IgD-negative memory B cell (primary cell): Measurements from ENCODE around the gene ADAMTSL1. TPM values are rescaled to one million over a fixed set of nuclear protein-coding genes. Genes with fewer than 3 reads are reported as not detected.

ENCODE experiments used
- H3K27ac Mint-ChIP-seq, 3 donors: one replicate each; pipeline ENCODE4 v1.8.0; 2020 to 2022; ENCODE audit warnings: mild to moderate bottlenecking in 3 of 3, mixed read lengths in 3 of 3, moderate library complexity in 1 of 3
- H3K27me3 Mint-ChIP-seq: one replicate; pipeline ENCODE4 v1.8.0; 2021; ENCODE audit warnings: mixed read lengths
- H3K36me3 Mint-ChIP-seq: one replicate; pipeline ENCODE4 v1.8.0; 2020; ENCODE audit warnings: mild to moderate bottlenecking, mixed read lengths
- H3K4me1 Mint-ChIP-seq, 3 donors: one replicate each; pipeline ENCODE4 v1.8.0; 2020 to 2022; ENCODE audit warnings: mixed read lengths in 3 of 3, mild to moderate bottlenecking in 1 of 3
- H3K4me3 Mint-ChIP-seq, 4 donors: one replicate each; pipeline ENCODE4 v1.8.0; 2020 to 2022; ENCODE audit warnings: mild to moderate bottlenecking in 4 of 4, mixed read lengths in 4 of 4, moderate library complexity in 3 of 4
- H3K9me3 Mint-ChIP-seq, 3 donors: one replicate each; pipeline ENCODE4 v1.8.0; 2020 to 2021; ENCODE audit warnings: mixed read lengths in 3 of 3, mild to moderate bottlenecking in 1 of 3
- polyA plus RNA-seq: library from polyadenylated mRNA; unstranded; fragments of 300-500 nt; fragmentation: Illumina TruSeq; gene quantifications from one replicate; pipeline ENCODE4 v1.2.3, GENCODE V29; 2021

The ADAMTSL1 gene
- polyA plus RNA-seq, 1 donor from 2014 or later, result not detected

- Mint-ChIP-seq H3K4me3 (no peak overlapping the region), H3K4me1 (no peaks in the 10 kb centered on the region), H3K9me3 (no peaks in the 10 kb centered on the region), H3K27me3 (peaks cover 2% of the 10 kb centered on the region), H3K27ac (no peak overlapping the region), H3K36me3 (peaks cover 2% of the 10 kb centered on the region)
Measured at GRCh38 chr9:18811171-18811570, 337.2 kb downstream of the ADAMTSL1 start.

- H3K9me3 Mint-ChIP-seq, result no peaks in the 10 kb centered on the region
- H3K36me3 Mint-ChIP-seq, result no peaks in the 10 kb centered on the region
- no peaks in the 10 kb centered on the region for H3K27me3 Mint-ChIP-seq
- no peak overlapping the region for H3K27ac Mint-ChIP-seq
- H3K4me3 Mint-ChIP-seq, result no peak overlapping the region
- no peaks in the 10 kb centered on the region for H3K4me1 Mint-ChIP-seq
Measured at GRCh38 chr9:18819418-18819817, 345.5 kb downstream of the ADAMTSL1 start.

GRCh38 chr9:18820566-18821095 is 346.7 kb downstream of the ADAMTSL1 start:
- Mint-ChIP-seq H3K27me3 (no peaks in the 10 kb centered on the region), H3K4me1 (no peaks in the 10 kb centered on the region), H3K36me3 (no peaks in the 10 kb centered on the region), H3K9me3 (no peaks in the 10 kb centered on the region), H3K27ac (no peak overlapping the region), H3K4me3 (no peak overlapping the region)

DNA sequence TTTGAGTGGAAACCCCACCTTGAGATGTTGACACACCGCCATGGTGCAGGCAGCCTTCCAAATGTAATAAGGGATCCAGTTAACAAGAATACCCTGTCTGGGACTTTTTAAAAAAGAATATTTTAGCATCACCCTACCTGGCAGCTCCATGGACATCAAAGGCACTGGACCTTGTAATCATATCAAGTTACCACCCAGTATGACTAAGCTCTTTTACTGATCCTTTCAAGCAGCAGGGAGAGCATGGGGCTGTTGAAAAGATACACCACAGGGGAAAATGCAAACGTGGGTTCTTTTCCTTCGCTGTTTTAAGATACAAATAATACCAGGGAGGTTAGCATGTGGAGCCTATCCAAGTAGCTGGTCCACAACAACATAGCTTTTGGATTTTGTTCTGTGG is 347.8 kb downstream of the ADAMTSL1 start:
- Mint-ChIP-seq H3K36me3 (no peaks in the 10 kb centered on the region), H3K4me1 (no peaks in the 10 kb centered on the region), H3K9me3 (no peaks in the 10 kb centered on the region), H3K4me3 (no peak overlapping the region), H3K27ac (no peak overlapping the region), H3K27me3 (no peaks in the 10 kb centered on the region)

- Mint-ChIP-seq H3K4me3 (no peak overlapping the region), H3K9me3 (no peaks in the 10 kb centered on the region), H3K4me1 (no peaks in the 10 kb centered on the region), H3K36me3 (no peaks in the 10 kb centered on the region), H3K27me3 (no peaks in the 10 kb centered on the region), H3K27ac (no peak overlapping the region)
Measured at GRCh38 chr9:18822850-18823249, 348.9 kb downstream of the ADAMTSL1 start.

- H3K4me1 Mint-ChIP-seq, result no peaks in the 10 kb centered on the region
- H3K36me3 Mint-ChIP-seq, result no peaks in the 10 kb centered on the region
- no peak overlapping the region for H3K4me3 Mint-ChIP-seq
- H3K27me3 Mint-ChIP-seq, result no peaks in the 10 kb centered on the region
- H3K27ac Mint-ChIP-seq, result no peak overlapping the region
- no peaks in the 10 kb centered on the region for H3K9me3 Mint-ChIP-seq
Measured at GRCh38 chr9:18824095-18824666, 350.2 kb downstream of the ADAMTSL1 start.

- no peaks in the 10 kb centered on the region for H3K4me1 Mint-ChIP-seq
- no peak overlapping the region for H3K4me3 Mint-ChIP-seq
- no peak overlapping the region for H3K27ac Mint-ChIP-seq
- H3K27me3 Mint-ChIP-seq, result no peaks in the 10 kb centered on the region
- no peaks in the 10 kb centered on the region for H3K36me3 Mint-ChIP-seq
- no peaks in the 10 kb centered on the region for H3K9me3 Mint-ChIP-seq
Measured at GRCh38 chr9:18825656-18826170, 351.8 kb downstream of the ADAMTSL1 start.

DNA sequence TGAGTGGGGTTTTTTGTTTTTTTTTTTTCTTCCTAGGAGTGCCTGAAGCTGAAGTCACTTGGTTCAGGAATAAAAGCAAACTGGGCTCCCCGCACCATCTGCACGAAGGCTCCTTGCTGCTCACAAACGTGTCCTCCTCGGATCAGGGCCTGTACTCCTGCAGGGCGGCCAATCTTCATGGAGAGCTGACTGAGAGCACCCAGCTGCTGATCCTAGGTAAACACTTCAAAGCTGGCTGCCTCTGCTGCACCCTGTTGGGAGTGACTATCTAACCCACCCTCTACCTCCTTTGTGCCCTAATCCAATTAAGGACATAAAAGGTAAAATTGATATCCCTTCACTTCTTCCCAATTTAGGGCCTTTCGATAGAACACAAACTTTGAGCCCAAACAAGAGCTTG is 352.3 kb downstream of the ADAMTSL1 start:
- Mint-ChIP-seq H3K36me3 (no peaks in the 10 kb centered on the region), H3K9me3 (no peaks in the 10 kb centered on the region), H3K27me3 (no peaks in the 10 kb centered on the region), H3K4me1 (no peaks in the 10 kb centered on the region), H3K27ac (no peak overlapping the region), H3K4me3 (no peak overlapping the region)

- no peaks in the 10 kb centered on the region for H3K36me3 Mint-ChIP-seq
- H3K27ac Mint-ChIP-seq, result no peak overlapping the region
- no peak overlapping the region for H3K4me3 Mint-ChIP-seq
- H3K4me1 Mint-ChIP-seq, result no peaks in the 10 kb centered on the region
- no peaks in the 10 kb centered on the region for H3K27me3 Mint-ChIP-seq
- H3K9me3 Mint-ChIP-seq, result no peaks in the 10 kb centered on the region
Measured at GRCh38 chr9:18829066-18829465, 355.1 kb downstream of the ADAMTSL1 start.

- Mint-ChIP-seq H3K4me3 (no peak overlapping the region), H3K27me3 (no peaks in the 10 kb centered on the region), H3K4me1 (no peaks in the 10 kb centered on the region), H3K36me3 (no peaks in the 10 kb centered on the region), H3K9me3 (no peaks in the 10 kb centered on the region), H3K27ac (no peak overlapping the region)
Measured at GRCh38 chr9:18829873-18830272, 355.9 kb downstream of the ADAMTSL1 start.

- Mint-ChIP-seq H3K36me3 (no peaks in the 10 kb centered on the region), H3K27me3 (no peaks in the 10 kb centered on the region), H3K4me1 (no peaks in the 10 kb centered on the region), H3K4me3 (no peak overlapping the region), H3K9me3 (peaks cover 0 to 3% (median 0%) of the 10 kb centered on the region in 3 donors), H3K27ac (no peak overlapping the region)
Measured at GRCh38 chr9:18834740-18835361, 360.9 kb downstream of the ADAMTSL1 start.

- Mint-ChIP-seq H3K9me3 (peaks cover 0 to 4% (median 2%) of the 10 kb centered on the region in 3 donors), H3K4me1 (no peaks in the 10 kb centered on the region), H3K27me3 (no peaks in the 10 kb centered on the region), H3K27ac (no peak overlapping the region), H3K4me3 (no peak overlapping the region), H3K36me3 (no peaks in the 10 kb centered on the region)
Measured at GRCh38 chr9:18837402-18837801, 363.4 kb downstream of the ADAMTSL1 start.

GRCh38 chr9:18847576-18848275 is 373.8 kb downstream of the ADAMTSL1 start:
- H3K27me3 Mint-ChIP-seq, result no peaks in the 10 kb centered on the region
- H3K36me3 Mint-ChIP-seq, result no peaks in the 10 kb centered on the region

GRCh38 chr9:18848657-18849056 is 374.7 kb downstream of the ADAMTSL1 start:
- Mint-ChIP-seq H3K4me3 (no peak overlapping the region), H3K27ac (no peak overlapping the region)

More at GRCh38 chr9:18847576-18848275, 373.8 kb downstream of the ADAMTSL1 start:
- no peak overlapping the region for H3K4me3 Mint-ChIP-seq
- no peak overlapping the region for H3K27ac Mint-ChIP-seq
- H3K9me3 Mint-ChIP-seq, result no peaks in the 10 kb centered on the region
- H3K4me1 Mint-ChIP-seq, result peaks cover 0 to 1% (median 0%) of the 10 kb centered on the region in 3 donors

GRCh38 chr9:18849270-18849669 is 375.3 kb downstream of the ADAMTSL1 start:
- Mint-ChIP-seq H3K9me3 (no peaks in the 10 kb centered on the region), H3K36me3 (no peaks in the 10 kb centered on the region), H3K4me1 (peaks cover 0 to 1% (median 0%) of the 10 kb centered on the region in 3 donors)

More at GRCh38 chr9:18848657-18849056, 374.7 kb downstream of the ADAMTSL1 start:
- peaks cover 0 to 1% (median 0%) of the 10 kb centered on the region in 3 donors for H3K4me1 Mint-ChIP-seq
- no peaks in the 10 kb centered on the region for H3K9me3 Mint-ChIP-seq
- no peaks in the 10 kb centered on the region for H3K27me3 Mint-ChIP-seq
- H3K36me3 Mint-ChIP-seq, result no peaks in the 10 kb centered on the region

More at GRCh38 chr9:18849270-18849669, 375.3 kb downstream of the ADAMTSL1 start:
- no peaks in the 10 kb centered on the region for H3K27me3 Mint-ChIP-seq
- H3K27ac Mint-ChIP-seq, result no peak overlapping the region
- no peak overlapping the region for H3K4me3 Mint-ChIP-seq
